SK-N-MC (cell line): Measurements from ENCODE around the gene SYT2.
"Not testable (repeated sequence)": the region's sequence is repeated elsewhere in the genome, so short reads cannot be mapped to it uniquely, and the experiment has no call there.

Source experiments
- DNase-seq: peaks from one replicate; pipeline ENCODE4 v3.0.0-alpha.2; 2011; ENCODE audit warnings: low read depth, low spot score
- H3K27ac ChIP-seq: fragments of 200-600 bp; sonication (generic); 2 replicates; pipeline ENCODE4 v1.5.1; 2016; ENCODE audit warnings: mixed run types
- H3K36me3 ChIP-seq: fragments of 200-600 bp; sonication (generic); 2 replicates; pipeline ENCODE4 v1.6.1; 2017; ENCODE audit warnings: antibody characterized with exemption, low read length, mixed read lengths; ENCODE audit not compliant: insufficient read depth
- H3K4me3 ChIP-seq: fragments of 200-600 bp; sonication (generic); 2 replicates; pipeline ENCODE4 v1.5.1; 2016
- H3K9ac ChIP-seq: fragments of 200-600 bp; sonication (generic); 2 replicates; pipeline ENCODE4 v1.8.0; 2017; ENCODE audit warnings: mixed run types, mixed read lengths; ENCODE audit not compliant: insufficient read length
- H3K9me3 ChIP-seq: fragments of 200-600 bp; sonication (generic); 2 replicates; pipeline ENCODE4 v1.6.1; 2017; ENCODE audit warnings: low read depth, mild to moderate bottlenecking, antibody characterized with exemption, low read length, moderate library complexity, mixed read lengths
- EZH2 ChIP-seq: fragments of 200-600 bp; sonication (generic); IDR thresholded peaks from one replicate; pipeline ENCODE4 v1.6.1; 2017; ENCODE audit warnings: antibody characterized with exemption
- FOXP2 ChIP-seq: optimal IDR thresholded peaks from 2 replicates; pipeline ENCODE3; 2011; ENCODE audit warnings: mild to moderate bottlenecking, moderate library complexity; ENCODE audit not compliant: insufficient read depth; ENCODE audit errors: extremely low read length, control extremely low read depth
- POLR2AphosphoS5 ChIP-seq: IDR thresholded peaks from 2 replicates; pipeline ENCODE4 v1.6.1; 2012; ENCODE audit warnings: mild to moderate bottlenecking, low read depth, low read length, borderline replicate concordance

The SYT2 gene

GRCh38 chr1:202616355-202616915 lies 93.8 kb downstream of the SYT2 start:
- peak overlapping the region; percentile 71; the same call in 1 of the 2 replicates for H3K27ac ChIP-seq
- DNase-seq: no peak
- H3K4me3 ChIP-seq: peak overlapping the region; percentile 63; the same call in 1 of the 2 replicates
- no peaks in the 10 kb centered on the region for H3K9me3 ChIP-seq
- no peak overlapping the region for H3K9ac ChIP-seq
- TF ChIP-seq EZH2 (no peak), FOXP2 (no peak)
- H3K36me3 ChIP-seq: no peaks in the 10 kb centered on the region

GRCh38 chr1:202615501-202616354 lies 94.5 kb downstream of the SYT2 start:
- Histone ChIP-seq H3K4me3 (peak overlapping the region; percentile 63), H3K9ac (no peak overlapping the region), H3K36me3 (no peaks in the 10 kb centered on the region), H3K27ac (peak overlapping the region; percentile 81), H3K9me3 (no peaks in the 10 kb centered on the region)
- peak; percentile 64 for DNase-seq
- TF ChIP-seq POLR2AphosphoS5 (peak; percentile 20; the same call in 1 of the 2 replicates), FOXP2 (no peak)

DNA sequence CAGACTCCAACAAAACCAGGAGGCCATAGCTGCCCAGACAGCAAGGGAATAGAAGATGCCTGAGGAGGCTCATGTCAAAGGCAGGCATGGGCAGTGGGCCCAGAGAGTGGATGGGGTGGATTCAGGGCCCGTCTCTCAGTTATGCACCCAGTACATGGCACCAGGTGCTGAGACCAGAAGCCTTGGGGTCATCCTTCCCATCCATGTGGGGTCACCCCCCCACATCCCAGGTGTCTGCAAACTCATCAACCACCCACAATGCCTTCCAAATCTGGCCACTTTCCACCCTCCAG lies 95.1 kb downstream of the SYT2 start:
- not testable (repeated sequence) for H3K9ac ChIP-seq, DNase-seq

GRCh38 chr1:202614363-202615207 lies 95.7 kb downstream of the SYT2 start:
- H3K36me3 ChIP-seq, H3K9ac ChIP-seq, DNase-seq, H3K9me3 ChIP-seq: not testable (repeated sequence)
- Histone ChIP-seq H3K4me3 (peak overlapping the region; percentile 47), H3K27ac (peak overlapping the region; percentile 81)

More for the DNA sequence above, 95.1 kb downstream of the SYT2 start:
- H3K36me3 ChIP-seq, H3K9me3 ChIP-seq: not testable (repeated sequence)
- Histone ChIP-seq H3K27ac (peak overlapping the region; percentile 81), H3K4me3 (peak overlapping the region; percentile 47)

GRCh38 chr1:202613571-202613970 lies 96.7 kb downstream of the SYT2 start:
- Histone ChIP-seq H3K4me3 (no peak overlapping the region), H3K9ac (no peak overlapping the region), H3K9me3 (no peaks in the 10 kb centered on the region), H3K27ac (no peak overlapping the region), H3K36me3 (no peaks in the 10 kb centered on the region)
- TF ChIP-seq EZH2: no peak
- no peak for TF ChIP-seq FOXP2
- no peak for TF ChIP-seq POLR2AphosphoS5
- no peak for DNase-seq

DNA sequence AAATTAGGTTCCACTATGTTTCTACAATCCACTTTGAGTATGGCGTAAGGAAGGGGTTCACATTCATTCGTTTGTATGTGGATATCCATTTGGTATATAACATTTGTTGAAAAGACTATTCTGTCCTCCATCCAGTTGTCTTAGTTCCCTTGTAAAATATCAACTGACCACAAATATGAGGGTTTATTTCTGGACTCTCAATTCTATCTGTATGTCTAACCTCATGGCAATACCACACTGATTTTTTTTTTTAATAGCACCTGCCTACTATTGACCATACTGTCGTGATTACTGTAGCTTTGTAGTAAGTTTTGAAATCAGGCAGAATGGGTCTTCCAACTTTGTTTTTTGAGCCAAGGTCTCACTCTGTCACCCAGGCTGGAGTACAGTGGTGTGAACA lies 98.2 kb downstream of the SYT2 start:
- H3K9me3 ChIP-seq, H3K4me3 ChIP-seq, DNase-seq, H3K36me3 ChIP-seq, H3K9ac ChIP-seq, H3K27ac ChIP-seq: not testable (repeated sequence)

DNA sequence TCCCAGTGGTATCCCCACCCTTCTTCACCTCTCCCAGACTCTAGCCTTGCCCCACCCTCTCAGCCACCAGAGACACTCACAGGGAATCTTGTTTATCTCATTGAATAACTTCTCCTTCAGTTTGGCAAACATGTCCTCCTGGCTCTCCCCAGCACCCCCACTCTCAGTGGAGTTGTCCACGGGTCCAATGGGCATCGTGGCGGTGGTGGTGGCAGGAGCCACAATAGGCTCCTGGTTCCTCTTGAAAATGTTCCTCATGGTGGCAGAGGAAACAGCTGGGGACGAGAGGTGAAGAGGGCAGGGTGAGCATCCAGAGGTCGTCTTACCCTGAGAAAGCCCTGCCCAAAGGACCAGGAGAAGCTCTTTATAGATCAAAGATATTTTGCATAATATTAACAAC lies 104.7 kb downstream of the SYT2 start:
- Histone ChIP-seq H3K36me3 (no peaks in the 10 kb centered on the region), H3K9me3 (no peaks in the 10 kb centered on the region), H3K27ac (no peak overlapping the region), H3K9ac (no peak overlapping the region), H3K4me3 (no peak overlapping the region)
- no peak for DNase-seq
- TF ChIP-seq EZH2: no peak

DNA sequence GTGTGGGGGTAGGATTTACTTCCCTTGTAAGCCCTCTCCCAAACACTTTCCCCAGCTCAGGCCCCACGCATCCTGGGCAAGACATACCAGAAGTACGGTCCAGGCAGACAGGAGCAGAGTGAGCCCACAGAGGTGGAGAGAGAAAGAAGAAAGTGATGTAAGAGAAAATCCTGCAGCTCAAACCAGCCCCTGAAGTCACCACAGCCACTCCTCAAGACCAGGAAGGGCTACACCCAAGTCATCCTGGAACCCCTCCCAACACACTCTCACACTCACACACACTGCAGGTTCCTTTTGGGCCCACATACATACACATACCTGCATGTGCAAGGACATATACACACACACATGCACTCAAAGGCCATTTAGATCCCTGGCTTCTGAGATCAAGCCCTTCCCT lies 106.8 kb downstream of the SYT2 start:
- H3K27ac ChIP-seq: no peak overlapping the region
- no peak for DNase-seq
- TF ChIP-seq POLR2AphosphoS5 (no peak), EZH2 (no peak), FOXP2 (no peak)
- no peaks in the 10 kb centered on the region for H3K36me3 ChIP-seq
- no peak overlapping the region for H3K4me3 ChIP-seq
- no peaks in the 10 kb centered on the region for H3K9me3 ChIP-seq
- H3K9ac ChIP-seq: no peak overlapping the region

DNA sequence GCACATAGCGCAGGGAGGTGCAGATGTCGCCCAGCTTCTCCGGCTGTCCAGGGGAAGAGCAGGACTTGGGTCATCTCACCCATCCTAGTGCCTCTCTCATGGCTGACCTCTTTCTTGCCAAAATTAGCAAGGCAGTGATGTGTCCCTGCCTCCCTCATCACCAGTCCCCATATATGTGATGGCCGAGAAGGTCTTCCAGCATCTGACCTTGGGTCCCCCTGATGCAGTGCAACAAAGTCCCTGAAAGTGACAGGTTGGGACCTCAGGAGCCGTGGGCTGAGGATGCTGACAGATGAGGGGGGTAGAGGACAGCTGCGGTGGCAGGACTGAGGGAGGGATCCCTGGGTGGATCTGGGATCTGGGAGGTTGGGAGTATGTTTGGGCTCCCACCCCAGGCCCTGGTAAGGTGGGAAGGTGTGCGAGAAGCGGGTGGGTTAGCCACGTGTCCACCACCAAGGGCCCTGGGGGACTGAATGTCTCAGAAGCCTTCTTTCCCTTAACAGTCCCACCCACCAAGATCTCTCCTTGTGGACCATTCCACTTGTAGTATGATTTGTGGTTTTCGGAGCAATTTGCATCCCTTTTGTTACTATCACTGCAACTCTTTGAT lies 109.7 kb downstream of the SYT2 start:
- DNase-seq: no peak
- Histone ChIP-seq H3K4me3 (no peak overlapping the region), H3K27ac (no peak overlapping the region), H3K9me3 (no peaks in the 10 kb centered on the region), H3K9ac (no peak overlapping the region), H3K36me3 (no peaks in the 10 kb centered on the region)
- no peak for TF ChIP-seq EZH2
